K562 (cell line): Measurements from ENCODE around the gene PIP4K2A. TPM values are rescaled to one million over a fixed set of nuclear protein-coding genes. Genes with fewer than 3 reads are reported as not detected.

Source experiments
- ARID2 ChIP-seq: fragments of 450-650 bp; IDR thresholded peaks from 2 replicates; pipeline ENCODE4 v1.6.1; 2017; ENCODE audit warnings: antibody characterized with exemption, mild to moderate bottlenecking
- CEBPG ChIP-seq, 3 experiments: fragments of 200-800 bp in 1 of 3; sonication (Bioruptor generic) in 1 of 3; sonication (generic) in 1 of 3; formaldehyde crosslinking in 1 of 3; IDR thresholded peaks in 2 of 3; conservative IDR thresholded peaks in 1 of 3; 2 replicates each; pipeline versions ENCODE4 v1.6.1 to v1.8.0; 2016 to 2022; ENCODE audit warnings: missing compliant biosample characterization in 2 of 3, missing genetic modification characterization in 2 of 3, mild to moderate bottlenecking in 1 of 3, missing genetic modification reagents in 1 of 3
- CGGBP1 ChIP-seq: fragments of 250-450 bp; sonication (Bioruptor Pico); IDR thresholded peaks from 2 replicates; pipeline ENCODE4 v1.9.0; 2021; ENCODE audit warnings: mild to moderate bottlenecking
- ETV5 ChIP-seq: sonication (generic); formaldehyde crosslinking; IDR thresholded peaks from 2 replicates; pipeline ENCODE4 v1.4.0; 2020; ENCODE audit warnings: low read depth, mild to moderate bottlenecking, missing genetic modification reagents
- FIP1L1 ChIP-seq: fragments of 200-400 bp; formaldehyde crosslinking; IDR thresholded peaks from 2 replicates; pipeline ENCODE4 v1.6.1; 2018; ENCODE audit warnings: mild to moderate bottlenecking, low read depth, low read length; ENCODE audit not compliant: poor library complexity, severe bottlenecking
- FOXJ2 ChIP-seq: fragments of 200-800 bp; sonication (Bioruptor generic); IDR thresholded peaks from 2 replicates; pipeline ENCODE4 v1.6.1; 2016; ENCODE audit warnings: missing genetic modification characterization, missing compliant biosample characterization
- FOXK1 ChIP-seq: sonication (generic); formaldehyde crosslinking; IDR thresholded peaks from 2 replicates; pipeline ENCODE4 v1.8.0; 2022; ENCODE audit warnings: missing genetic modification reagents, mild to moderate bottlenecking, borderline replicate concordance
- FOXP4 ChIP-seq: sonication (generic); formaldehyde crosslinking; IDR thresholded peaks from 2 replicates; pipeline ENCODE4 v1.8.0; 2022; ENCODE audit warnings: mild to moderate bottlenecking, missing genetic modification reagents, borderline replicate concordance
- GTF2B ChIP-seq: IDR thresholded peaks from 2 replicates; pipeline ENCODE4 v1.6.1; 2011; ENCODE audit not compliant: insufficient read length; ENCODE audit errors: extremely low read depth
- KAT7 ChIP-seq: sonication (generic); formaldehyde crosslinking; IDR thresholded peaks from 2 replicates; pipeline ENCODE4 v1.8.0; 2022; ENCODE audit warnings: missing genetic modification reagents, mild to moderate bottlenecking, borderline replicate concordance
- MTA3 ChIP-seq: fragments of 450-650 bp; formaldehyde crosslinking; IDR thresholded peaks from 2 replicates; pipeline ENCODE4 v1.6.1; 2017; ENCODE audit warnings: mild to moderate bottlenecking, borderline replicate concordance
- MYBL2 ChIP-seq, 2 experiments: fragments of 450-650 bp in 1 of 2; sonication (generic) in 1 of 2; formaldehyde crosslinking in 1 of 2; IDR thresholded peaks; 2 replicates each; pipeline versions ENCODE4 v1.6.1 to v1.8.1; 2017 to 2022; ENCODE audit warnings: borderline replicate concordance in 1 of 2, inconsistent platforms in 1 of 2, low read depth in 1 of 2, mild to moderate bottlenecking in 1 of 2, missing genetic modification reagents in 1 of 2, moderate library complexity in 1 of 2
- NFIX ChIP-seq: fragments of 250-450 bp; sonication (Bioruptor Pico); IDR thresholded peaks from 2 replicates; pipeline ENCODE4 v1.4.0; 2020; ENCODE audit warnings: low read depth, mild to moderate bottlenecking, moderate library complexity
- NFRKB ChIP-seq: fragments of 450-650 bp; IDR thresholded peaks from 2 replicates; pipeline ENCODE4 v1.6.1; 2016; ENCODE audit warnings: low read depth
- PREB ChIP-seq: sonication (generic); formaldehyde crosslinking; IDR thresholded peaks from 2 replicates; pipeline ENCODE4 v1.8.1; 2023; ENCODE audit warnings: mild to moderate bottlenecking, missing genetic modification reagents
- RBM25 ChIP-seq: fragments of 200-400 bp; formaldehyde crosslinking; IDR thresholded peaks from 2 replicates; pipeline ENCODE4 v1.6.1; 2018; ENCODE audit warnings: low read length, low read depth, moderate library complexity; ENCODE audit not compliant: severe bottlenecking
- SLC30A9 ChIP-seq: fragments of 250-450 bp; sonication (Bioruptor Pico); IDR thresholded peaks from 2 replicates; pipeline ENCODE4 v1.8.0; 2022; ENCODE audit warnings: mild to moderate bottlenecking, moderate library complexity
- SMAD4 ChIP-seq: fragments of 250-450 bp; sonication (Bioruptor Pico); conservative IDR thresholded peaks from 2 replicates; pipeline ENCODE4 v1.8.0; 2021; ENCODE audit warnings: inconsistent platforms, mild to moderate bottlenecking, moderate library complexity
- TRIM24 ChIP-seq, 2 experiments: fragments of 450-650 bp; IDR thresholded peaks; 2 replicates each; pipeline ENCODE4 v1.6.1; 2016
- ZNF133 ChIP-seq: fragments of 250-450 bp; sonication (Bioruptor Pico); IDR thresholded peaks from 2 replicates; pipeline ENCODE4 v1.4.0; 2020; ENCODE audit warnings: mild to moderate bottlenecking
- ZNF184 ChIP-seq: sonication (generic); formaldehyde crosslinking; IDR thresholded peaks from 2 replicates; pipeline ENCODE4 v1.5.0; 2020; ENCODE audit warnings: missing genetic modification reagents
- ZNF511 ChIP-seq: sonication (generic); formaldehyde crosslinking; IDR thresholded peaks from 2 replicates; pipeline ENCODE4 v1.8.0; 2022; ENCODE audit warnings: mild to moderate bottlenecking, missing genetic modification reagents
- ZNF583 ChIP-seq: fragments of 250-450 bp; sonication (Bioruptor Pico); IDR thresholded peaks from 2 replicates; pipeline ENCODE4 v1.4.0; 2020
- ZNF695 ChIP-seq: fragments of 450-650 bp; formaldehyde crosslinking; IDR thresholded peaks from 2 replicates; pipeline ENCODE4 v1.4.0; 2020; ENCODE audit warnings: mild to moderate bottlenecking, moderate library complexity
- polyA plus RNA-seq, 8 experiments: library from polyadenylated mRNA; depleted of rRNA in 4 of 8; stranded (reverse) in 5 of 8; unstranded in 3 of 8; fragments of >200 nt; fragmentation: Nextera tagmentation in 2 of 8; fragmentation: Illumina TruSeq in 1 of 8; extraction: Ambion mirVana in 2 of 8; extraction: Trizol in 1 of 8; gene quantifications; 2 replicates each; pipeline versions ENCODE4 v1.2.1 to v1.2.3, GENCODE V29; 2011 to 2014; ENCODE audit warnings: inconsistent platforms in 1 of 8, missing spikeins in 1 of 8
- total RNA-seq, 7 experiments: library from RNA; depleted of rRNA in 6 of 7; stranded (reverse); fragments of >200 nt in 6 of 7; fragmentation: Illumina TruSeq in 2 of 7; extraction: Trizol in 2 of 7; gene quantifications; 2 replicates each; pipeline versions ENCODE4 v1.2.1 to v1.2.3, GENCODE V29; 2011 to 2021; ENCODE audit warnings: low replicate concordance in 1 of 7

The PIP4K2A gene
- total and polyA plus RNA-seq, 9 of the 15 experiments (the other 6 are each of a cell fraction or from before 2014, with no cell fraction given) = 35.6 to 117 (median 71.9) TPM

- TF ChIP-seq PREB (CRISPR knock-in tag) = no peak
- TF ChIP-seq SMAD4 (CRISPR knock-in tag) = no peak
- no peak for TF ChIP-seq MTA3
- no peak for TF ChIP-seq ZNF133 (CRISPR knock-in tag)
- TF ChIP-seq ZNF184 (CRISPR knock-in tag) = no peak
- no peak for TF ChIP-seq ZNF583 (CRISPR knock-in tag)
- no peak for TF ChIP-seq RBM25
- no peak for TF ChIP-seq GTF2B
- TF ChIP-seq CEBPG (CRISPR knock-in tag; IDR thresholded peaks at IDR 0.05) = no peak
- TF ChIP-seq CEBPG (tag; conservative IDR thresholded peaks at IDR 0.05 in 1 of 2, IDR thresholded peaks at IDR 0.05 in 1 of 2) = no peak
- TF ChIP-seq CGGBP1 = no peak
- no peak for TF ChIP-seq MYBL2 (IDR thresholded peaks at IDR 0.05; ENCODE audit: low read depth)
- TF ChIP-seq MYBL2 (CRISPR knock-in tag; IDR thresholded peaks at IDR 0.05; ENCODE audit: borderline replicate concordance) = no peak
- no peak for TF ChIP-seq FIP1L1
- TF ChIP-seq ZNF695 (CRISPR knock-in tag) = no peak
- TF ChIP-seq ZNF511 (CRISPR knock-in tag) = no peak
- no peak for TF ChIP-seq KAT7
- no peak for TF ChIP-seq SLC30A9
- no peak for TF ChIP-seq FOXK1 (CRISPR knock-in tag)
- no peak for TF ChIP-seq FOXJ2
- TF ChIP-seq FOXP4 (CRISPR knock-in tag) = no peak
- TF ChIP-seq NFRKB = no peak
- no peak for TF ChIP-seq TRIM24 (IDR thresholded peaks at IDR 0.05)
- no peak for TF ChIP-seq ETV5
- TF ChIP-seq ARID2 = no peak
- no peak for TF ChIP-seq NFIX
These were observed 90.6 kb downstream of the PIP4K2A start (continued) for GRCh38 chr10:22623633-22624253.
